ENCODE measurements around the gene LAIR2. TPM values are rescaled to one million over a fixed set of nuclear protein-coding genes. Genes with fewer than 3 reads are reported as not detected.

LAIR2 gene
- total RNA-seq, 4 donors from 2014 or later: not detected

DNA sequence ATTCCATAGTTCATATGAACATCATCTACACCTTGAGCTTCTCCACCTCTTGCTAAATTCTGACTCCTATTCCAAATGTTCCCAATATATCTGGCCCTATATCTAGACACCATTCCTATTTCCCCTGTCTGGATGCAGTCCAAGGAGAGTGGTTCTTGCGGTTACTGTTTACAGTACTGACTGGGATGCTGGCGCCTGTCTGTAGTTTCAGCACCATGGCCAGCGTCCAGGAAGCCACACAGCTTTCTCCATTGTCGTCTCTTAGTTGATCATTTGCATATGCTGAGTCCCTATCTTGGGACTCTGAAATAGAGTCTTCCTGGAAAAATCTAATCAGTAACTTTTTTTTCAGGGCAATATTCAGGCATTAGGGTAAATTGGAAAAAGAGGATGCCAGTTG is 14.9 kb downstream of the LAIR2 start:
- H3K27ac ChIP-seq: no peak overlapping the region
- no peaks in the 10 kb centered on the region for H3K4me1 ChIP-seq
- no peak overlapping the region for H3K4me3 ChIP-seq
- intact Hi-C loops (cut with DNase I): no loop called here
- no peaks in the 10 kb centered on the region for H3K36me3 ChIP-seq
- H3K9me3 ChIP-seq: no peaks in the 10 kb centered on the region
- TF ChIP-seq POLR2A (IDR thresholded peaks at IDR 0.05): no peak
- 4 to 5% methylated on average over 4 of the region's 4 CpGs for WGBS, 2 donors
- H3K27me3 ChIP-seq: peaks cover 0 to 46% (median 0%) of the 10 kb centered on the region in 4 donors
- DNase-seq: no peak

DNA sequence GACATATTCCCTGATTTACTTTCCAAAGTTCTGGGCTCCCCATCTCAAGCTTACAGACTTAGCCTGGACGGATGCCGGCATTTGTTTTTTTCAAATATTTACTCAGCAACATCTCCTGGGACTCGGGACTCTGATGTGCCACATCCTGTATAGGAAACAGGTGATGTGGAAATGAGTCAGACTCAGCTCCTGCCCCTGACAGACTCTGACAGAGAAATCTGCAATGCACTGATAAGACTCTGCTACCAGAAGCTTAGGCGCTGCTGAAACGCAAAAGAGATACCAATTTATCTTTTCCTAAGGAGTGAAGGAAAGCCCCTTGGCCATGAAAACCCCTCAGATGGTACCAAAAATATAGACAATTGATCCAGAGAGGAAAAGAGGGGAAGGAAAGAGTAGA is 16.2 kb downstream of the LAIR2 start:
- peaks cover 0 to 41% (median 0%) of the 10 kb centered on the region in 4 donors for H3K27me3 ChIP-seq

GRCh38 chr19:54521022-54521859 is 18.6 kb downstream of the LAIR2 start:
- 43 to 59% methylated on average over 13 to 16 of the region's 18 CpGs for WGBS, 2 donors
- Histone ChIP-seq H3K9me3 (no peaks in the 10 kb centered on the region), H3K27me3 (peaks cover 0 to 24% (median 0%) of the 10 kb centered on the region in 4 donors), H3K27ac (no peak overlapping the region), H3K4me3 (no peak overlapping the region), H3K4me1 (no peaks in the 10 kb centered on the region), H3K36me3 (no peaks in the 10 kb centered on the region)
- no peak for DNase-seq
- no peak for TF ChIP-seq CTCF (IDR thresholded peaks at IDR 0.05)
- TF ChIP-seq POLR2A (IDR thresholded peaks at IDR 0.05): no peak
- intact Hi-C loops (cut with DNase I): no loop called here

More for the DNA sequence above, 16.2 kb downstream of the LAIR2 start:
- Histone ChIP-seq H3K4me3 (no peak overlapping the region), H3K4me1 (no peaks in the 10 kb centered on the region), H3K27ac (no peak overlapping the region), H3K9me3 (no peaks in the 10 kb centered on the region), H3K36me3 (no peaks in the 10 kb centered on the region)
- no peak for TF ChIP-seq POLR2A (IDR thresholded peaks at IDR 0.05)
- no peak for TF ChIP-seq CTCF (IDR thresholded peaks at IDR 0.05)
- no peak for DNase-seq
- intact Hi-C loops (cut with DNase I): no loop called here
- 41 to 56% methylated on average over 5 of the region's 5 CpGs for WGBS, 2 donors

GRCh38 chr19:54521860-54522513 is 19.4 kb downstream of the LAIR2 start:
- Histone ChIP-seq H3K36me3 (no peaks in the 10 kb centered on the region), H3K9me3 (no peaks in the 10 kb centered on the region), H3K27ac (no peak overlapping the region), H3K4me1 (no peaks in the 10 kb centered on the region), H3K4me3 (no peak overlapping the region), H3K27me3 (peaks cover 0 to 26% (median 0%) of the 10 kb centered on the region in 4 donors)
- WGBS, 2 donors: 58 to 90% methylated on average over 5 to 6 of the region's 6 CpGs
- intact Hi-C loops (cut with DNase I): no loop called here
- TF ChIP-seq CTCF (IDR thresholded peaks at IDR 0.05) (no peak), POLR2A (IDR thresholded peaks at IDR 0.05) (no peak)
- no peak for DNase-seq

- H3K4me1 ChIP-seq: no peaks in the 10 kb centered on the region
- peaks cover 0 to 32% (median 0%) of the 10 kb centered on the region in 4 donors for H3K27me3 ChIP-seq
- WGBS, 2 donors: 39 to 48% methylated on average over 5 of the region's 5 CpGs
- H3K27ac ChIP-seq: no peak overlapping the region
- H3K4me3 ChIP-seq: no peak overlapping the region
- TF ChIP-seq POLR2A (IDR thresholded peaks at IDR 0.05) (no peak), CTCF (IDR thresholded peaks at IDR 0.05) (no peak)
- H3K36me3 ChIP-seq: no peaks in the 10 kb centered on the region
- no peak for DNase-seq
- intact Hi-C loops (cut with DNase I): no loop called here
- H3K9me3 ChIP-seq: no peaks in the 10 kb centered on the region
These were observed 20.8 kb downstream of the LAIR2 start for GRCh38 chr19:54523403-54523802.
